Smooth muscle cell (in vitro differentiated cells): ENCODE measurements around the gene CAPN11. TPM values are rescaled to one million over a fixed set of nuclear protein-coding genes. Genes with fewer than 3 reads are reported as not detected.

ENCODE experiments used
- DNase-seq: peaks from one replicate; lab custom pipeline; 2025; ENCODE audit not compliant: unreplicated experiment; lab: John Stamatoyannopoulos, UW
- H2AFZ ChIP-seq: fragments of 200-600 bp; sonication (generic); 2 replicates; pipeline ENCODE4 v1.6.0; 2016; ENCODE audit warnings: antibody characterized with exemption, low read depth, mild to moderate bottlenecking
- H3F3A ChIP-seq: fragments of 200-600 bp; sonication (generic); 2 replicates; pipeline ENCODE4 v1.6.0; 2017; ENCODE audit warnings: antibody characterized with exemption, low read depth
- H3K27ac ChIP-seq: fragments of 200-600 bp; sonication (generic); 2 replicates; pipeline ENCODE4 v1.5.1; 2016; ENCODE audit warnings: low read depth, mild to moderate bottlenecking
- H3K27me3 ChIP-seq: fragments of 200-600 bp; sonication (generic); 2 replicates; pipeline ENCODE4 v1.6.1; 2016; ENCODE audit warnings: low read depth, mild to moderate bottlenecking
- H3K36me3 ChIP-seq: fragments of 200-600 bp; sonication (generic); 2 replicates; pipeline ENCODE4 v1.5.1; 2016; ENCODE audit warnings: low read depth
- H3K4me1 ChIP-seq: fragments of 200-600 bp; sonication (generic); 2 replicates; pipeline ENCODE4 v1.5.1; 2016; ENCODE audit warnings: low read depth
- H3K4me2 ChIP-seq: fragments of 200-600 bp; sonication (generic); 2 replicates; pipeline ENCODE4 v1.6.0; 2016; ENCODE audit warnings: mild to moderate bottlenecking
- H3K4me3 ChIP-seq: fragments of 200-600 bp; sonication (generic); 2 replicates; pipeline ENCODE4 v1.5.1; 2016; ENCODE audit warnings: mild to moderate bottlenecking
- H3K79me2 ChIP-seq: fragments of 200-600 bp; sonication (generic); 2 replicates; pipeline ENCODE4 v1.6.0; 2016; ENCODE audit warnings: low read depth, mild to moderate bottlenecking
- H3K9ac ChIP-seq: fragments of 200-600 bp; sonication (generic); 2 replicates; pipeline ENCODE4 v1.6.0; 2016; ENCODE audit warnings: low read depth
- H3K9me3 ChIP-seq: fragments of 200-600 bp; sonication (generic); replicated peaks from 2 replicates; pipeline ENCODE4 v1.5.1; 2016; ENCODE audit warnings: low read depth
- H4K20me1 ChIP-seq: fragments of 200-600 bp; sonication (generic); 2 replicates; pipeline ENCODE4 v1.6.0; 2016; ENCODE audit warnings: low read depth
- WGBS: methylation state at CpG from one replicate; pipeline ENCODE4 v1.1.7; 2016; ENCODE audit warnings: low lambda C conversion rate; 5-methylcytosine and 5-hydroxymethylcytosine counted together
- polyA plus RNA-seq: library from polyadenylated mRNA; unstranded; fragments of >200 nt; fragmentation: Nextera tagmentation; extraction: Ambion mirVana; gene quantifications from 2 replicates; pipeline ENCODE4 v1.2.1, GENCODE V29; 2016
- total RNA-seq: library from RNA; depleted of rRNA; stranded (reverse); fragments of >200 nt; gene quantifications from 2 replicates; pipeline ENCODE4 v1.2.3, GENCODE V29; 2014
- TF ChIP-seq, protein P1 (sequence below): fragments of 200-600 bp; sonication (generic); IDR thresholded peaks from 2 replicates; pipeline ENCODE4 v1.5.1; 2017; ENCODE audit warnings: borderline replicate concordance, mild to moderate bottlenecking, antibody characterized with exemption; ENCODE audit not compliant: insufficient read depth, poor library complexity, severe bottlenecking

The CAPN11 gene
- total and polyA plus RNA-seq, 2 experiments from 2014 or later = 0.31 TPM; not detected in 1

- Histone ChIP-seq H3K4me1 (peaks cover 48% of the 10 kb centered on the region), H4K20me1 (no peaks in the 10 kb centered on the region), H3K27ac (no peak overlapping the region), H3K27me3 (no peaks in the 10 kb centered on the region), H3K4me2 (peak overlapping the region; percentile 96), H3K4me3 (peak overlapping the region; percentile 57), H3K9ac (no peak overlapping the region), H3K9me3 (no peaks in the 10 kb centered on the region), H3K36me3 (no peaks in the 10 kb centered on the region), H3K79me2 (no peaks in the 10 kb centered on the region), H2AFZ (peak overlapping the region; percentile 54), H3F3A (peaks cover 9% of the 10 kb centered on the region)
- TF ChIP-seq, protein P1, sequence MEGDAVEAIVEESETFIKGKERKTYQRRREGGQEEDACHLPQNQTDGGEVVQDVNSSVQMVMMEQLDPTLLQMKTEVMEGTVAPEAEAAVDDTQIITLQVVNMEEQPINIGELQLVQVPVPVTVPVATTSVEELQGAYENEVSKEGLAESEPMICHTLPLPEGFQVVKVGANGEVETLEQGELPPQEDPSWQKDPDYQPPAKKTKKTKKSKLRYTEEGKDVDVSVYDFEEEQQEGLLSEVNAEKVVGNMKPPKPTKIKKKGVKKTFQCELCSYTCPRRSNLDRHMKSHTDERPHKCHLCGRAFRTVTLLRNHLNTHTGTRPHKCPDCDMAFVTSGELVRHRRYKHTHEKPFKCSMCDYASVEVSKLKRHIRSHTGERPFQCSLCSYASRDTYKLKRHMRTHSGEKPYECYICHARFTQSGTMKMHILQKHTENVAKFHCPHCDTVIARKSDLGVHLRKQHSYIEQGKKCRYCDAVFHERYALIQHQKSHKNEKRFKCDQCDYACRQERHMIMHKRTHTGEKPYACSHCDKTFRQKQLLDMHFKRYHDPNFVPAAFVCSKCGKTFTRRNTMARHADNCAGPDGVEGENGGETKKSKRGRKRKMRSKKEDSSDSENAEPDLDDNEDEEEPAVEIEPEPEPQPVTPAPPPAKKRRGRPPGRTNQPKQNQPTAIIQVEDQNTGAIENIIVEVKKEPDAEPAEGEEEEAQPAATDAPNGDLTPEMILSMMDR = no peak
- DNase-seq = no peak
- WGBS = 21% methylated on average over 19 of the region's 26 CpGs
Measured at GRCh38 chr6:44222486-44223318, 64.1 kb downstream of the CAPN11 start.

- no peak within 1 kb of the TSS for H3K27ac ChIP-seq
Measured at GRCh38 chr6:44223319-44224028, 64.9 kb downstream of the CAPN11 start, which contains the start of gene SLC29A1. Gene SLC29A1, plus strand, starts transcription at chr6:44223595. Its CDS starts 3,719 bp downstream, at chr6:44227314.

GRCh38 chr6:44224029-44224964 lies 65.7 kb downstream of the CAPN11 start:
- Histone ChIP-seq H3K4me1 (peaks cover 34% of the 10 kb centered on the region), H4K20me1 (no peaks in the 10 kb centered on the region), H3K4me3 (peak overlapping the region; percentile 57), H3K79me2 (no peaks in the 10 kb centered on the region), H3K36me3 (no peaks in the 10 kb centered on the region), H3K4me2 (peak overlapping the region; percentile 96), H3K27ac (no peak overlapping the region), H2AFZ (peak overlapping the region; percentile 63), H3F3A (peaks cover 6% of the 10 kb centered on the region), H3K9ac (no peak overlapping the region), H3K27me3 (no peaks in the 10 kb centered on the region), H3K9me3 (no peaks in the 10 kb centered on the region)
- no peak for DNase-seq
- WGBS = 12% methylated on average over 15 of the region's 18 CpGs
- TF ChIP-seq, protein P1 = no peak

More at GRCh38 chr6:44223319-44224028, 64.9 kb downstream of the CAPN11 start, which contains the start of gene SLC29A1:
- Histone ChIP-seq H3K4me1 (peaks cover 42% of the 10 kb centered on the region), H3K4me3 (peak within 1 kb of the TSS; percentile 57), H3K79me2 (no peaks in the 10 kb centered on the region), H3K9ac (no peak within 1 kb of the TSS), H3F3A (peaks cover 9% of the 10 kb centered on the region), H3K4me2 (peak within 1 kb of the TSS; percentile 96), H3K9me3 (no peaks in the 10 kb centered on the region), H3K36me3 (no peaks in the 10 kb centered on the region), H3K27me3 (no peaks in the 10 kb centered on the region), H4K20me1 (no peaks in the 10 kb centered on the region), H2AFZ (peak within 1 kb of the TSS; percentile 63)
- peak; percentile 45 for DNase-seq
- WGBS = 5% methylated on average over 36 of the region's 73 CpGs
- TF ChIP-seq, protein P1 = peak; percentile 8
